Measurements from ENCODE around the gene SSUH2.

Gene SSUH2

GRCh38 chr3:8667463-8668091 is 23.0 kb upstream of the SSUH2 start:
- H3K27me3 ChIP-seq (replicated peaks; ENCODE audit: control insufficient read depth, insufficient read depth, low read length), result no peaks in the 10 kb centered on the region
- H3K4me3 ChIP-seq (replicated peaks; ENCODE audit: low read depth, low read length), result no peak overlapping the region
- DNase-seq (ENCODE audit: extremely low read depth, insufficient read length), result no peak
- no peaks in the 10 kb centered on the region for H3K36me3 ChIP-seq (ENCODE audit: control insufficient read depth, insufficient read depth, low read length)
- TF ChIP-seq CTCF (IDR thresholded peaks at IDR 0.05; ENCODE audit: insufficient read depth, low read length, poor library complexity, severe bottlenecking), result no peak

GRCh38 chr3:8665407-8665896 is 20.9 kb upstream of the SSUH2 start:
- Histone ChIP-seq H3K36me3 (ENCODE audit: control insufficient read depth, insufficient read depth, low read length) (no peaks in the 10 kb centered on the region), H3K27me3 (replicated peaks; ENCODE audit: control insufficient read depth, insufficient read depth, low read length) (no peaks in the 10 kb centered on the region), H3K4me3 (replicated peaks; ENCODE audit: low read depth, low read length) (no peak overlapping the region)
- peak; percentile 53 for DNase-seq (ENCODE audit: extremely low read depth, insufficient read length)
- TF ChIP-seq CTCF (IDR thresholded peaks at IDR 0.05; ENCODE audit: insufficient read depth, low read length, poor library complexity, severe bottlenecking), result no peak

DNA sequence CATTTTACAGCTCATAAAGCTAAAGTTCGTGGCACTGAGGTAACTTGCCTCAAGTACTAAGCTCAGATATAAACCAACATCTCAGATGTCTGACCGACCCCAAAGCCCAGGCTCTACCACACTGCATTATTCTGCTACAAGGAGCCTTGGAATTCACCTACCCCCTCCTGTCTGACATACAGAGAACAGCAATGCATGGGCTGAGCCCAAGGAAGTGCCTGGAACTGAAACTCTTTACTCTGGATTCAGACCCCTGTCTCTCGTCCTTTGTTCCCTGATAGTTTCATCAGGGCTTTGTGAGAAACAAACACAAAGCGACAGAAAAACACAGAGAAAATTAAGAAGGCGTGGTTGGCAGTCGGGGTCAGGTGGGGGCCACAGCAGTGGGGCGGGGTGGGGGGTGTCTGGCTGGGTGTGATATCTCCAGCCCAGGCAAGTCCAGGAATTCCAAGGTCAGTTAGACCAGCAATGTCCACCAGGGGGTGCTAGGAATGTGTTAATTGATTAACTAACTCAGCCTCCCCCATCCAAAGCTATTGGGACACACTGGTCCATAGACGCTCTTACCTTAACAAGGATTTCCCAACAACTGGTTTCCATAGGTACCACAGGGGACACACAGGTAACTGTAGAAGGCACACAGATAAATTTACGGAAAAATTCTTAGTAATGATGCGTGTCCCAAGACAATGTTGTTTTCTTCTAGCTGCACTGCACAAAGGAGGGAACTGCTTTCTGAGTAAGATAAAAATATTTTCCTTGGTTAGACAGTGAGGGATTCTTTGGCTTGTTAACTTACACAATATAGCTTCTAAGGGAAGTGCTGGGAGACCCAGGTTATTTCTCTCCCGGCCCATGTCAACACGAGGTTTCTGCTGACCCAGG is 18.8 kb upstream of the SSUH2 start:
- Histone ChIP-seq H3K4me3 (replicated peaks; ENCODE audit: low read depth, low read length) (no peak overlapping the region), H3K27me3 (replicated peaks; ENCODE audit: control insufficient read depth, insufficient read depth, low read length) (no peaks in the 10 kb centered on the region), H3K36me3 (ENCODE audit: control insufficient read depth, insufficient read depth, low read length) (no peaks in the 10 kb centered on the region)
- DNase-seq (ENCODE audit: extremely low read depth, insufficient read length), result no peak
- peak; percentile 66 for TF ChIP-seq CTCF (IDR thresholded peaks at IDR 0.05; ENCODE audit: insufficient read depth, low read length, poor library complexity, severe bottlenecking)

GRCh38 chr3:8662594-8662993 is 18.0 kb upstream of the SSUH2 start:
- TF ChIP-seq CTCF (IDR thresholded peaks at IDR 0.05; ENCODE audit: insufficient read depth, low read length, poor library complexity, severe bottlenecking), result no peak
- no peaks in the 10 kb centered on the region for H3K27me3 ChIP-seq (replicated peaks; ENCODE audit: control insufficient read depth, insufficient read depth, low read length)
- no peak overlapping the region for H3K4me3 ChIP-seq (replicated peaks; ENCODE audit: low read depth, low read length)
- DNase-seq (ENCODE audit: extremely low read depth, insufficient read length), result no peak
- no peaks in the 10 kb centered on the region for H3K36me3 ChIP-seq (ENCODE audit: control insufficient read depth, insufficient read depth, low read length)

DNA sequence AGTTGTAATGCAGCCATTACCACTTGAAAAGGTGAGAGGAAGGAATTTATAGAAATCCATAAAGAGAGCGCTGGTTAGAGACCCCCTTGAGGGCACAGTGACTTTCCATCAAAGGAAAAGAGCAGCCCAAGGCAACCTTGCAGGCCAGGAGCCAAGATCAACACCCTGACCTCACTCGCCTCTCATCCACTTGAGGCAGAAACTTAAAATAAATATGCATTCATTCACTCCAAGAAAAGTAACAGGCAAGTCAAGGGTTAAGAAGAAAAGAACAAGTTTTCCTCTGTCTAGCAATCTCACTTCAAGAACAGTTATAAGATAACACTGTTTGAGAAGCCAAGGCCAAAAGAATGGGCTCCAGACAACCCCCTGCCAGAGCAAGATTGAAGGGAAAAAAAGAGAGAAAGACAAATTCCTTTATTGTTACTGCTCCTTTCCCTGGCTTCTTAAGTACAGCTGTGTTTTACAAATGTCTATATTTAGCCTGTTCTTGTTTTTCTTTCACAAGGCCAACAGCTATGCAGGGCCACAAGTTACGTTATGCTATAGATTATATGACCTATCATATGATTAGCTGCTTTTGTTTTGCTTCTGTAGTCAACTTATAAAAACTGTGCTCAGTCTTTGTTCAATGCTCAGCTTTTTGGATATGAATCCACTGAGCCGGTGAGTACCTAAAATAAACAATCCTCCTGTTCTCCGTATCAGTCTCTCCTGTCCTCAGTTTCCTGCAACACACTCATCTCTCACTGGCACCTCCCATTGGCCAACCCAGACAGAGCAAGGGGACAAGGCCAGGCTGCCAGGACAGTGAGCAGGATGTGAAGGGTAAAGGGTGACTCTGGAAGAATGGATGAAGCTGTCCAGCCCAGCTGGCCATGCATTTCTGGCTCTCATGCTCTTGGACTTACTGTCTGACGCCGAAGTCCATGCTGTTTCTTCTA is 15.8 kb upstream of the SSUH2 start:
- DNase-seq (ENCODE audit: extremely low read depth, insufficient read length), result no peak

More for the DNA sequence above, 15.8 kb upstream of the SSUH2 start:
- no peaks in the 10 kb centered on the region for H3K27me3 ChIP-seq (replicated peaks; ENCODE audit: control insufficient read depth, insufficient read depth, low read length)
- no peaks in the 10 kb centered on the region for H3K36me3 ChIP-seq (ENCODE audit: control insufficient read depth, insufficient read depth, low read length)
- no peak for TF ChIP-seq CTCF (IDR thresholded peaks at IDR 0.05; ENCODE audit: insufficient read depth, low read length, poor library complexity, severe bottlenecking)
- no peak overlapping the region for H3K4me3 ChIP-seq (replicated peaks; ENCODE audit: low read depth, low read length)
